B cell (primary cell): Measurements from ENCODE around the gene FXYD2. TPM values are rescaled to one million over a fixed set of nuclear protein-coding genes. Genes with fewer than 3 reads are reported as not detected.

Source experiments
- ATAC-seq: fragments of 200-7000 bp; cut with Tn5 transposase; one replicate; pipeline ENCODE4 v1.10.0; 2021; ENCODE audit warnings: low read depth, mild to moderate bottlenecking, moderate number of reproducible peaks, moderate library complexity
- CTCF ChIA-PET: fragments of 350-600 bp; sonication (Branson Sonifier 250); formaldehyde crosslinking; loops from one replicate; lab custom pipeline; 2021; ENCODE audit warnings: antibody characterized with exemption, inconsistent platforms; lab: Charles Lee
- POLR2A ChIA-PET: fragments of 350-600 bp; sonication (Branson Sonifier 250); formaldehyde crosslinking; loops from one replicate; lab custom pipeline; 2021; ENCODE audit warnings: antibody characterized with exemption; lab: Charles Lee
- DNase-seq: peaks from one replicate; pipeline ENCODE4 v3.0.0; 2013
- H2AFZ ChIP-seq: 2 replicates; pipeline ENCODE4 v1.6.1; 2012; ENCODE audit warnings: mild to moderate bottlenecking, low read depth, low read length; ENCODE audit not compliant: insufficient read depth, poor library complexity, severe bottlenecking
- H3K27ac ChIP-seq, 2 donors: 1 replicate in 1 of 2; 2 replicates in 1 of 2; pipeline ENCODE4 v1.5.1; 2012 to 2013; ENCODE audit warnings: low read length in 2 of 2, mild to moderate bottlenecking in 2 of 2, moderate library complexity in 1 of 2
- H3K27me3 ChIP-seq, 4 experiments: fragments of 200-600 bp in 1 of 4; sonication (generic) in 1 of 4; replicated peaks in 1 of 4; 1 replicate in 2 of 4; 2 replicates in 2 of 4; pipeline versions ENCODE4 v1.6.1 to v1.7.0; 2013 to 2016; ENCODE audit warnings: low read length in 3 of 4, mild to moderate bottlenecking in 2 of 4, mixed read lengths in 1 of 4, moderate library complexity in 1 of 4; ENCODE audit not compliant: insufficient read depth in 4 of 4, control insufficient read depth in 3 of 4; ENCODE audit errors: control extremely low read depth in 1 of 4
- H3K36me3 ChIP-seq, 2 experiments: replicated peaks in 1 of 2; 1 replicate in 1 of 2; 2 replicates in 1 of 2; pipeline versions ENCODE4 v1.6.1 to v1.7.1; 2013; ENCODE audit warnings: low read length in 1 of 2; ENCODE audit not compliant: insufficient read depth in 2 of 2, control insufficient read depth in 1 of 2; ENCODE audit errors: control extremely low read depth in 1 of 2, extremely low read depth in 1 of 2
- H3K4me1 ChIP-seq, 2 donors: fragments of 200-600 bp in 1 of 2; sonication (generic) in 1 of 2; 1 replicate in 1 of 2; 2 replicates in 1 of 2; pipeline versions ENCODE4 v1.5.1 to v1.6.1; 2013 to 2017; ENCODE audit warnings: low read length in 2 of 2; ENCODE audit not compliant: control insufficient read depth in 2 of 2, insufficient read depth in 2 of 2
- H3K4me2 ChIP-seq: replicated peaks from 2 replicates; pipeline ENCODE3; 2012; ENCODE audit warnings: mild to moderate bottlenecking, low read depth, low read length; ENCODE audit not compliant: poor library complexity, severe bottlenecking
- H3K4me3 ChIP-seq, 5 experiments: fragments of 200-600 bp in 1 of 5; sonication (generic) in 1 of 5; 1 replicate in 3 of 5; 2 replicates in 2 of 5; pipeline versions ENCODE4 v1.5.1 to v1.7.0; 2011 to 2016; ENCODE audit warnings: low read length in 4 of 5, mild to moderate bottlenecking in 4 of 5, low read depth in 2 of 5, control low read depth in 1 of 5, moderate library complexity in 1 of 5; ENCODE audit not compliant: insufficient read depth in 1 of 5; ENCODE audit errors: control extremely low read depth in 1 of 5, extremely low read depth in 1 of 5
- H3K79me2 ChIP-seq: fragments of 200-600 bp; sonication (generic); one replicate; pipeline ENCODE4 v1.6.0; 2016; ENCODE audit warnings: low read length; ENCODE audit not compliant: control insufficient read depth, insufficient read depth
- H3K9ac ChIP-seq: fragments of 200-600 bp; sonication (generic); 2 replicates; pipeline ENCODE4 v1.6.1; 2017; ENCODE audit warnings: mild to moderate bottlenecking, low read length, moderate library complexity
- H3K9me3 ChIP-seq, 3 donors: one replicate each; pipeline versions ENCODE4 v1.6.1 to v1.7.1; 2013; ENCODE audit warnings: low read length in 2 of 3; ENCODE audit not compliant: control insufficient read depth in 2 of 3, insufficient read depth in 1 of 3; ENCODE audit errors: control extremely low read depth in 1 of 3
- H4K20me1 ChIP-seq: 2 replicates; pipeline ENCODE4 v1.6.0; 2012; ENCODE audit warnings: mild to moderate bottlenecking, low read length; ENCODE audit not compliant: insufficient read depth, control insufficient read depth, poor library complexity, severe bottlenecking
- H3K27ac Mint-ChIP-seq: one replicate; pipeline ENCODE4 v1.8.0; 2021; ENCODE audit warnings: mixed read lengths
- H3K27me3 Mint-ChIP-seq: one replicate; pipeline ENCODE4 v1.8.0; 2021; ENCODE audit warnings: mixed read lengths
- H3K4me1 Mint-ChIP-seq: one replicate; pipeline ENCODE4 v1.8.0; 2021; ENCODE audit warnings: mixed read lengths
- H3K4me3 Mint-ChIP-seq: one replicate; pipeline ENCODE4 v1.8.0; 2021; ENCODE audit warnings: mixed read lengths
- H3K9me3 Mint-ChIP-seq: one replicate; pipeline ENCODE4 v1.8.0; 2022; ENCODE audit warnings: mixed read lengths; ENCODE audit not compliant: insufficient read depth
- CTCF ChIP-seq: fragments of 200-600 bp; IDR thresholded peaks from one replicate; pipeline ENCODE4 v1.8.0; 2022; ENCODE audit warnings: antibody characterized with exemption, mild to moderate bottlenecking
- EZH2 ChIP-seq: IDR thresholded peaks from 2 replicates; pipeline ENCODE4 v1.6.1; 2012; ENCODE audit warnings: borderline replicate concordance, low read depth, mild to moderate bottlenecking, moderate library complexity, low read length; ENCODE audit not compliant: insufficient read depth, poor library complexity, severe bottlenecking
- WGBS: methylation state at CpG from one replicate; pipeline ENCODE4 v1.1.5; 2013; ENCODE audit warnings: missing lambda C conversion rate; ENCODE audit not compliant: insufficient coverage; 5-methylcytosine and 5-hydroxymethylcytosine counted together
- intact Hi-C: fragments of 100-400 bp; cut with micrococcal nuclease; formaldehyde crosslinking; loops from one replicate; pipeline ENCODE4 v1.10.0; 2022
- polyA plus RNA-seq: library from polyadenylated mRNA; depleted of rRNA; stranded (reverse); fragments of >200 nt; gene quantifications from 2 replicates; pipeline ENCODE4 v1.2.3, GENCODE V29; 2012
- total RNA-seq, 2 donors: library from RNA; stranded (reverse); fragments of 120-200 nt in 1 of 2; gene quantifications; 1 replicate in 1 of 2; 2 replicates in 1 of 2; pipeline versions ENCODE4 v1.2.3 to v1.2.4, GENCODE V29; 2013 to 2022

FXYD2 gene
- total and polyA plus RNA-seq, 2 donors (not counting 1 experiment from before 2014, with no cell fraction given): 0.61 to 19.5 TPM

GRCh38 chr11:117834068-117834810 is 9.7 kb upstream of the FXYD2 start:
- H3K4me1 Mint-ChIP-seq: peaks cover 16% of the 10 kb centered on the region
- intact Hi-C loops: no loop called here
- H3K4me3 Mint-ChIP-seq: no peak overlapping the region
- DNase-seq (no peak), ATAC-seq (no peak)
- Histone ChIP-seq H3K9me3 (no peaks in the 10 kb centered on the region), H3K79me2 (no peaks in the 10 kb centered on the region), H4K20me1 (no peaks in the 10 kb centered on the region), H3K27ac (no peak overlapping the region), H2AFZ (no peak overlapping the region), H3K4me3 (no peak overlapping the region), H3K9ac (no peak overlapping the region), H3K4me1 (peaks cover 10 to 14% of the 10 kb centered on the region in 2 donors), H3K4me2 (no peak overlapping the region), H3K36me3 (no peaks in the 10 kb centered on the region), H3K27me3 (peaks cover 0 to 15% (median 0%) of the 10 kb centered on the region in 4 experiments)
- POLR2A ChIA-PET: interaction anchor here (0.7 kb wide), 1 partner anchor 10 kb away, joined by 4 read pairs; no protein-coding TSS in a partner anchor
- H3K9me3 Mint-ChIP-seq: no peaks in the 10 kb centered on the region
- H3K27me3 Mint-ChIP-seq: peaks cover 20% of the 10 kb centered on the region
- 95% methylated on average over 3 of the region's 6 CpGs for WGBS
- H3K27ac Mint-ChIP-seq: no peak overlapping the region
- CTCF ChIA-PET: interaction anchor here (0.5 to 5.9 kb wide), 14 partner anchors 9 to 653 kb away, joined by 3 to 40 read pairs (median 5); no protein-coding TSS in a partner anchor
- TF ChIP-seq CTCF (no peak), EZH2 (no peak)

- H3K27ac ChIP-seq: no peak overlapping the region
- peaks cover 17 to 22% of the 10 kb centered on the region in 2 donors for H3K4me1 ChIP-seq
- DNase-seq (no peak), ATAC-seq (no peak)
- no peaks in the 10 kb centered on the region for H4K20me1 ChIP-seq
- no peak overlapping the region for H3K9ac ChIP-seq
- 73% methylated on average over 7 of the region's 7 CpGs for WGBS
- intact Hi-C loops: no loop called here
- ChIA-PET CTCF (interaction anchor here (1.3 to 5.9 kb wide), 10 partner anchors 10 to 338 kb away, joined by 3 to 40 read pairs (median 6); no protein-coding TSS in a partner anchor), POLR2A (no interaction called here)
- H3K4me3 ChIP-seq: no peak overlapping the region
- Mint-ChIP-seq H3K4me1 (peaks cover 22% of the 10 kb centered on the region), H3K4me3 (no peak overlapping the region), H3K27ac (no peak overlapping the region), H3K27me3 (peaks cover 17% of the 10 kb centered on the region), H3K9me3 (no peaks in the 10 kb centered on the region)
- no peak overlapping the region for H3K4me2 ChIP-seq
- H3K79me2 ChIP-seq: no peaks in the 10 kb centered on the region
- no peak overlapping the region for H2AFZ ChIP-seq
- H3K36me3 ChIP-seq: no peaks in the 10 kb centered on the region
- H3K27me3 ChIP-seq: peaks cover 0 to 22% (median 2%) of the 10 kb centered on the region in 4 experiments
- TF ChIP-seq EZH2 (no peak), CTCF (no peak)
- no peaks in the 10 kb centered on the region for H3K9me3 ChIP-seq
These were observed 8.9 kb upstream of the FXYD2 start for GRCh38 chr11:117833401-117833891.
